ENCODE data around the gene SMARCA5.

SMARCA5 gene

GRCh38 chr4:143538979-143539669, 25.6 kb downstream of the SMARCA5 start:
- no peak for DNase-seq

GRCh38 chr4:143539670-143540023, 26.1 kb downstream of the SMARCA5 start:
- DNase-seq, result no peak

- no peak for DNase-seq
Observed at GRCh38 chr4:143549928-143550327, 36.4 kb downstream of the SMARCA5 start.

- DNase-seq, result no peak
Observed at GRCh38 chr4:143554728-143555597, 41.5 kb downstream of the SMARCA5 start.

GRCh38 chr4:143555676-143556075, 42.2 kb downstream of the SMARCA5 start:
- DNase-seq, result no peak

- DNase-seq, result peak; percentile 5
Observed at GRCh38 chr4:143558286-143558685, 44.8 kb downstream of the SMARCA5 start.

- peak; percentile 86 for DNase-seq
Observed at GRCh38 chr4:143558823-143559756, 45.6 kb downstream of the SMARCA5 start.

- peak; percentile 33 for DNase-seq
Observed at GRCh38 chr4:143559757-143560147, 46.2 kb downstream of the SMARCA5 start.

- DNase-seq, result no peak
Observed at GRCh38 chr4:143564472-143564871, 51.0 kb downstream of the SMARCA5 start.

GRCh38 chr4:143575331-143575730, 61.8 kb downstream of the SMARCA5 start:
- no peak for DNase-seq

GRCh38 chr4:143581331-143581946, 67.9 kb downstream of the SMARCA5 start:
- DNase-seq, result peak; percentile 31

- DNase-seq, result no peak
Observed at GRCh38 chr4:143585548-143585947, 72.0 kb downstream of the SMARCA5 start.

GRCh38 chr4:143586080-143586479, 72.6 kb downstream of the SMARCA5 start:
- no peak for DNase-seq

GRCh38 chr4:143587703-143588102, 74.2 kb downstream of the SMARCA5 start:
- peak; percentile 8 for DNase-seq

- no peak for DNase-seq
Observed at GRCh38 chr4:143597276-143597675, 83.8 kb downstream of the SMARCA5 start.

GRCh38 chr4:143598816-143599215, 85.3 kb downstream of the SMARCA5 start:
- no peak for DNase-seq

GRCh38 chr4:143599827-143600226, 86.3 kb downstream of the SMARCA5 start:
- no peak for DNase-seq

GRCh38 chr4:143606480-143606879, 93.0 kb downstream of the SMARCA5 start:
- DNase-seq, result no peak
